Vagina (tissue), 2 donors: ENCODE data around the gene RAPGEF3.

Source experiments
- CTCF ChIP-seq, 3 experiments: fragments of 450-650 bp in 2 of 3; fragments of 200-600 bp in 1 of 3; sonication (generic) in 1 of 3; IDR thresholded peaks; one replicate each; pipeline ENCODE4 v1.5.1; 2017 to 2019; ENCODE audit warnings: antibody characterized with exemption in 3 of 3, mild to moderate bottlenecking in 2 of 3, moderate library complexity in 2 of 3
- POLR2A ChIP-seq, 2 donors: fragments of 450-650 bp; IDR thresholded peaks; one replicate each; pipeline ENCODE4 v1.6.1; 2017; ENCODE audit warnings: antibody characterized with exemption in 2 of 2, mild to moderate bottlenecking in 2 of 2, moderate library complexity in 2 of 2

GRCh38 chr12:47689215-47689614 is 69.5 kb downstream of the RAPGEF3 start:
- TF ChIP-seq CTCF (IDR thresholded peaks at IDR 0.05) (no peak), POLR2A (IDR thresholded peaks at IDR 0.05) (no peak)
